Neural progenitor cell (in vitro differentiated cells): ENCODE results near the gene RNF144A. TPM values are rescaled to one million over a fixed set of nuclear protein-coding genes. Genes with fewer than 3 reads are reported as not detected.

Experiments used
- DNase-seq: peaks from one replicate; pipeline ENCODE4 v3.0.0-alpha.2; 2016; ENCODE audit warnings: low spot score
- H2AFZ ChIP-seq: fragments of 200-600 bp; sonication (generic); replicated peaks from 2 replicates; pipeline ENCODE4 v1.6.1; 2016; ENCODE audit warnings: antibody characterized with exemption
- H3F3A ChIP-seq: fragments of 200-600 bp; sonication (generic); 2 replicates; pipeline ENCODE4 v1.6.1; 2016; ENCODE audit warnings: antibody characterized with exemption, low read depth
- H3K27ac ChIP-seq: fragments of 200-600 bp; sonication (generic); 2 replicates; pipeline ENCODE4 v1.5.1; 2016; ENCODE audit warnings: mild to moderate bottlenecking
- H3K27me3 ChIP-seq: fragments of 200-600 bp; sonication (generic); 2 replicates; pipeline ENCODE4 v1.6.1; 2016; ENCODE audit warnings: mild to moderate bottlenecking, moderate library complexity
- H3K36me3 ChIP-seq: fragments of 200-600 bp; sonication (generic); 2 replicates; pipeline ENCODE4 v1.5.1; 2016
- H3K4me1 ChIP-seq: fragments of 200-600 bp; sonication (generic); 2 replicates; pipeline ENCODE4 v1.6.1; 2016; ENCODE audit warnings: mixed run types
- H3K4me2 ChIP-seq: fragments of 200-600 bp; sonication (generic); 2 replicates; pipeline ENCODE4 v1.6.1; 2016
- H3K4me3 ChIP-seq: fragments of 200-600 bp; sonication (generic); 2 replicates; pipeline ENCODE4 v1.5.1; 2016
- H3K79me2 ChIP-seq: fragments of 200-600 bp; sonication (generic); 2 replicates; pipeline ENCODE4 v1.6.1; 2016; ENCODE audit warnings: low read depth
- H3K9ac ChIP-seq: fragments of 200-600 bp; sonication (generic); 2 replicates; pipeline ENCODE4 v1.6.1; 2016
- H3K9me3 ChIP-seq: fragments of 200-600 bp; sonication (generic); 2 replicates; pipeline ENCODE4 v1.5.1; 2016; ENCODE audit warnings: low read depth
- H4K20me1 ChIP-seq: fragments of 200-600 bp; sonication (generic); 2 replicates; pipeline ENCODE4 v1.6.1; 2016; ENCODE audit warnings: low read depth
- H3K27ac Mint-ChIP-seq: 3 replicates; pipeline ENCODE4 v1.8.0; 2021; ENCODE audit warnings: mixed read lengths
- H3K27me3 Mint-ChIP-seq: 2 replicates; pipeline ENCODE4 v1.8.0; 2022; ENCODE audit warnings: low read depth, mild to moderate bottlenecking, inconsistent platforms, moderate library complexity, mixed read lengths; ENCODE audit not compliant: insufficient read depth
- H3K36me3 Mint-ChIP-seq: 3 replicates; pipeline ENCODE4 v1.8.0; 2021; ENCODE audit warnings: mixed read lengths
- H3K4me1 Mint-ChIP-seq: 3 replicates; pipeline ENCODE4 v1.8.0; 2021; ENCODE audit warnings: mixed read lengths
- H3K4me3 Mint-ChIP-seq: 3 replicates; pipeline ENCODE4 v1.8.0; 2021; ENCODE audit warnings: mild to moderate bottlenecking, moderate library complexity, mixed read lengths
- H3K9me3 Mint-ChIP-seq: 3 replicates; pipeline ENCODE4 v1.8.0; 2020; ENCODE audit warnings: mixed read lengths
- CTCF ChIP-seq: fragments of 200-600 bp; sonication (generic); IDR thresholded peaks from 2 replicates; pipeline ENCODE4 v1.5.1; 2017; ENCODE audit warnings: antibody characterized with exemption, mild to moderate bottlenecking
- EZH2 ChIP-seq: fragments of 200-600 bp; sonication (generic); IDR thresholded peaks from 2 replicates; pipeline ENCODE4 v1.6.1; 2017; ENCODE audit warnings: antibody characterized with exemption, mild to moderate bottlenecking, moderate library complexity
- EZH2phosphoT487 ChIP-seq: fragments of 200-600 bp; sonication (generic); IDR thresholded peaks from 2 replicates; pipeline ENCODE4 v1.6.1; 2017; ENCODE audit warnings: antibody characterized with exemption
- total RNA-seq: library from RNA; depleted of rRNA; stranded (reverse); fragments of >200 nt; gene quantifications from 2 replicates; pipeline ENCODE4 v1.2.3, GENCODE V29; 2015; ENCODE audit warnings: low replicate concordance

The RNF144A gene
- total RNA-seq, 1 donor from 2014 or later = 32.0 TPM

- Histone ChIP-seq H3F3A (no peaks in the 10 kb centered on the region), H3K36me3 (no peaks in the 10 kb centered on the region), H3K4me3 (no peak overlapping the region), H3K79me2 (no peaks in the 10 kb centered on the region), H4K20me1 (no peaks in the 10 kb centered on the region), H3K9ac (no peak overlapping the region), H2AFZ (no peak overlapping the region), H3K27ac (no peak overlapping the region), H3K9me3 (no peaks in the 10 kb centered on the region), H3K4me1 (no peaks in the 10 kb centered on the region), H3K4me2 (no peak overlapping the region), H3K27me3 (no peaks in the 10 kb centered on the region)
- peaks cover 7% of the 10 kb centered on the region for H3K9me3 Mint-ChIP-seq
- H3K36me3 Mint-ChIP-seq = peaks cover 18% of the 10 kb centered on the region
- H3K4me1 Mint-ChIP-seq = peaks cover 8% of the 10 kb centered on the region
- no peak overlapping the region for H3K27ac Mint-ChIP-seq
- no peak overlapping the region for H3K4me3 Mint-ChIP-seq
- TF ChIP-seq EZH2phosphoT487 (no peak), EZH2 (no peak), CTCF (no peak)
- no peaks in the 10 kb centered on the region for H3K27me3 Mint-ChIP-seq
- DNase-seq = no peak
Observed at GRCh38 chr2:7060156-7060555, 142.9 kb downstream of the RNF144A start.

- no peaks in the 10 kb centered on the region for H3K9me3 ChIP-seq
- no peaks in the 10 kb centered on the region for H3K27me3 Mint-ChIP-seq
- no peak overlapping the region for H3K9ac ChIP-seq
- peaks cover 8% of the 10 kb centered on the region for H3K4me1 Mint-ChIP-seq
- TF ChIP-seq EZH2 (no peak), CTCF (no peak), EZH2phosphoT487 (no peak)
- no peak overlapping the region for H3K4me2 ChIP-seq
- H3K27ac Mint-ChIP-seq = no peak overlapping the region
- H3K4me1 ChIP-seq = no peaks in the 10 kb centered on the region
- H3K36me3 ChIP-seq = no peaks in the 10 kb centered on the region
- DNase-seq = no peak
- no peaks in the 10 kb centered on the region for H3K79me2 ChIP-seq
- no peaks in the 10 kb centered on the region for H4K20me1 ChIP-seq
- no peaks in the 10 kb centered on the region for H3F3A ChIP-seq
- H2AFZ ChIP-seq = no peak overlapping the region
- no peak overlapping the region for H3K4me3 ChIP-seq
- peaks cover 20% of the 10 kb centered on the region for H3K36me3 Mint-ChIP-seq
- H3K27me3 ChIP-seq = no peaks in the 10 kb centered on the region
- H3K4me3 Mint-ChIP-seq = no peak overlapping the region
- peaks cover 7% of the 10 kb centered on the region for H3K9me3 Mint-ChIP-seq
- no peak overlapping the region for H3K27ac ChIP-seq
Observed at GRCh38 chr2:7060631-7061449, 143.6 kb downstream of the RNF144A start.

- H3K4me2 ChIP-seq = no peak overlapping the region
- peaks cover 20% of the 10 kb centered on the region for H3K36me3 Mint-ChIP-seq
- no peaks in the 10 kb centered on the region for H3K9me3 ChIP-seq
- no peaks in the 10 kb centered on the region for H3F3A ChIP-seq
- H3K9me3 Mint-ChIP-seq = peaks cover 7% of the 10 kb centered on the region
- no peaks in the 10 kb centered on the region for H3K79me2 ChIP-seq
- peaks cover 8% of the 10 kb centered on the region for H3K4me1 Mint-ChIP-seq
- H3K27ac ChIP-seq = no peak overlapping the region
- H3K27ac Mint-ChIP-seq = no peak overlapping the region
- H3K27me3 ChIP-seq = no peaks in the 10 kb centered on the region
- H3K9ac ChIP-seq = no peak overlapping the region
- DNase-seq = no peak
- no peak overlapping the region for H2AFZ ChIP-seq
- H3K36me3 ChIP-seq = no peaks in the 10 kb centered on the region
- no peaks in the 10 kb centered on the region for H4K20me1 ChIP-seq
- H3K4me3 Mint-ChIP-seq = no peak overlapping the region
- H3K27me3 Mint-ChIP-seq = no peaks in the 10 kb centered on the region
- TF ChIP-seq EZH2 = no peak
- TF ChIP-seq CTCF = no peak
- no peak for TF ChIP-seq EZH2phosphoT487
- no peaks in the 10 kb centered on the region for H3K4me1 ChIP-seq
- H3K4me3 ChIP-seq = no peak overlapping the region
Observed at GRCh38 chr2:7061450-7061789, 144.2 kb downstream of the RNF144A start.
